ENCODE measurements around the gene THUMPD2.

The THUMPD2 gene

GRCh38 chr2:39697454-39697853 lies 81.6 kb downstream of the THUMPD2 start:
- TF ChIP-seq CTCF (IDR thresholded peaks at IDR 0.05; ENCODE audit: insufficient read depth, low read length, poor library complexity, severe bottlenecking) = no peak
- H3K27me3 ChIP-seq (replicated peaks; ENCODE audit: control insufficient read depth, insufficient read depth, low read length) = no peaks in the 10 kb centered on the region; the same call in 1 of the 2 replicates
- H3K4me3 ChIP-seq (replicated peaks; ENCODE audit: low read depth, low read length) = no peak overlapping the region
- no peaks in the 10 kb centered on the region for H3K36me3 ChIP-seq (ENCODE audit: control insufficient read depth, insufficient read depth, low read length)
- DNase-seq (ENCODE audit: extremely low read depth, insufficient read length) = no peak

- no peak for DNase-seq (ENCODE audit: extremely low read depth, insufficient read length)
- Histone ChIP-seq H3K27me3 (replicated peaks; ENCODE audit: control insufficient read depth, insufficient read depth, low read length) (no peaks in the 10 kb centered on the region; the same call in 1 of the 2 replicates), H3K4me3 (replicated peaks; ENCODE audit: low read depth, low read length) (no peak overlapping the region), H3K36me3 (ENCODE audit: control insufficient read depth, insufficient read depth, low read length) (no peaks in the 10 kb centered on the region)
- TF ChIP-seq CTCF (IDR thresholded peaks at IDR 0.05; ENCODE audit: insufficient read depth, low read length, poor library complexity, severe bottlenecking) = no peak
These were observed 82.2 kb downstream of the THUMPD2 start for GRCh38 chr2:39696838-39697237.

GRCh38 chr2:39696101-39696553 lies 82.9 kb downstream of the THUMPD2 start:
- DNase-seq (ENCODE audit: extremely low read depth, insufficient read length) = no peak
- no peak overlapping the region for H3K4me3 ChIP-seq (replicated peaks; ENCODE audit: low read depth, low read length)
- H3K36me3 ChIP-seq (ENCODE audit: control insufficient read depth, insufficient read depth, low read length) = no peaks in the 10 kb centered on the region
- no peaks in the 10 kb centered on the region; the same call in 1 of the 2 replicates for H3K27me3 ChIP-seq (replicated peaks; ENCODE audit: control insufficient read depth, insufficient read depth, low read length)
- no peak for TF ChIP-seq CTCF (IDR thresholded peaks at IDR 0.05; ENCODE audit: insufficient read depth, low read length, poor library complexity, severe bottlenecking)

GRCh38 chr2:39693245-39693644 lies 85.8 kb downstream of the THUMPD2 start:
- Histone ChIP-seq H3K4me3 (replicated peaks; ENCODE audit: low read depth, low read length) (no peak overlapping the region), H3K36me3 (ENCODE audit: control insufficient read depth, insufficient read depth, low read length) (no peaks in the 10 kb centered on the region), H3K27me3 (replicated peaks; ENCODE audit: control insufficient read depth, insufficient read depth, low read length) (no peaks in the 10 kb centered on the region; the same call in 1 of the 2 replicates)
- no peak for TF ChIP-seq CTCF (IDR thresholded peaks at IDR 0.05; ENCODE audit: insufficient read depth, low read length, poor library complexity, severe bottlenecking)
- no peak for DNase-seq (ENCODE audit: extremely low read depth, insufficient read length)

GRCh38 chr2:39689876-39690275 lies 89.2 kb downstream of the THUMPD2 start:
- TF ChIP-seq CTCF (IDR thresholded peaks at IDR 0.05; ENCODE audit: insufficient read depth, low read length, poor library complexity, severe bottlenecking) = no peak
- Histone ChIP-seq H3K27me3 (replicated peaks; ENCODE audit: control insufficient read depth, insufficient read depth, low read length) (no peaks in the 10 kb centered on the region), H3K4me3 (replicated peaks; ENCODE audit: low read depth, low read length) (no peak overlapping the region), H3K36me3 (ENCODE audit: control insufficient read depth, insufficient read depth, low read length) (no peaks in the 10 kb centered on the region)
- no peak for DNase-seq (ENCODE audit: extremely low read depth, insufficient read length)

- no peak for TF ChIP-seq CTCF (IDR thresholded peaks at IDR 0.05; ENCODE audit: insufficient read depth, low read length, poor library complexity, severe bottlenecking)
- no peak for DNase-seq (ENCODE audit: extremely low read depth, insufficient read length)
- Histone ChIP-seq H3K36me3 (ENCODE audit: control insufficient read depth, insufficient read depth, low read length) (no peaks in the 10 kb centered on the region), H3K27me3 (replicated peaks; ENCODE audit: control insufficient read depth, insufficient read depth, low read length) (no peaks in the 10 kb centered on the region), H3K4me3 (replicated peaks; ENCODE audit: low read depth, low read length) (no peak overlapping the region)
These were observed 89.7 kb downstream of the THUMPD2 start for GRCh38 chr2:39689272-39689841.
